MM.1S (cell line): Measurements from ENCODE around the gene SUCNR1.

Source experiments
- DNase-seq: peaks from one replicate; pipeline ENCODE4 v3.0.0-alpha.2; 2015
- H2AFZ ChIP-seq: fragments of 300-600 bp; sonication (generic); 2 replicates; pipeline ENCODE4 v1.6.0; 2016; ENCODE audit warnings: antibody characterized with exemption, low read length
- H3F3A ChIP-seq: fragments of 300-600 bp; sonication (generic); 2 replicates; pipeline ENCODE4 v1.6.1; 2016; ENCODE audit warnings: mild to moderate bottlenecking, antibody characterized with exemption, low read length, moderate library complexity, mixed read lengths; ENCODE audit not compliant: insufficient read depth
- H3K27ac ChIP-seq: fragments of 300-600 bp; sonication (generic); 2 replicates; pipeline ENCODE4 v1.5.1; 2016; ENCODE audit warnings: mild to moderate bottlenecking, low read length
- H3K27me3 ChIP-seq: fragments of 300-600 bp; sonication (generic); replicated peaks from 2 replicates; pipeline ENCODE4 v1.6.0; 2016; ENCODE audit warnings: low read length; ENCODE audit not compliant: insufficient read depth
- H3K36me3 ChIP-seq: fragments of 300-600 bp; sonication (generic); replicated peaks from 2 replicates; pipeline ENCODE4 v1.6.1; 2016; ENCODE audit warnings: mild to moderate bottlenecking, low read length, mixed read lengths; ENCODE audit not compliant: insufficient read depth
- H3K4me1 ChIP-seq: fragments of 300-600 bp; sonication (generic); 2 replicates; pipeline ENCODE4 v1.6.1; 2016; ENCODE audit warnings: low read length, mixed read lengths
- H3K4me2 ChIP-seq: fragments of 300-600 bp; sonication (generic); 2 replicates; pipeline ENCODE4 v1.6.0; 2016; ENCODE audit warnings: low read depth, low read length
- H3K4me3 ChIP-seq: fragments of 300-600 bp; sonication (generic); 2 replicates; pipeline ENCODE4 v1.5.1; 2016; ENCODE audit warnings: low read length, mixed read lengths
- H3K79me2 ChIP-seq: fragments of 300-600 bp; sonication (generic); 2 replicates; pipeline ENCODE4 v1.6.1; 2016; ENCODE audit warnings: mixed run types, low read length, mixed read lengths
- H3K9ac ChIP-seq: fragments of 300-600 bp; sonication (generic); 2 replicates; pipeline ENCODE4 v1.6.1; 2016; ENCODE audit warnings: low read length, mixed read lengths
- H3K9me2 ChIP-seq: fragments of 300-600 bp; sonication (generic); replicated peaks from 2 replicates; pipeline ENCODE4 v1.6.1; 2016; ENCODE audit warnings: mild to moderate bottlenecking, low read length, mixed read lengths; ENCODE audit not compliant: insufficient read depth
- H3K9me3 ChIP-seq: fragments of 300-600 bp; sonication (generic); replicated peaks from 2 replicates; pipeline ENCODE4 v1.6.1; 2016; ENCODE audit warnings: mild to moderate bottlenecking, low read length, mixed read lengths; ENCODE audit not compliant: insufficient read depth
- H4K20me1 ChIP-seq: fragments of 300-600 bp; sonication (generic); 2 replicates; pipeline ENCODE4 v1.6.1; 2016; ENCODE audit warnings: mild to moderate bottlenecking, low read length, moderate library complexity, mixed read lengths; ENCODE audit not compliant: insufficient read depth
- EZH2 ChIP-seq: fragments of 300-600 bp; sonication (generic); optimal IDR thresholded peaks from 2 replicates; pipeline ENCODE3; 2017; ENCODE audit warnings: low read depth, mild to moderate bottlenecking, antibody characterized with exemption, low read length, mixed read lengths
- EZH2phosphoT487 ChIP-seq: fragments of 300-600 bp; sonication (generic); IDR thresholded peaks from 2 replicates; pipeline ENCODE4 v1.6.1; 2018; ENCODE audit warnings: antibody characterized with exemption, low read length
- TF ChIP-seq, protein P1 (sequence below): fragments of 300-600 bp; sonication (generic); IDR thresholded peaks from 2 replicates; pipeline ENCODE4 v1.5.1; 2016; ENCODE audit warnings: antibody characterized with exemption, low read length, mixed read lengths

Gene SUCNR1

GRCh38 chr3:151890721-151891141, 17.3 kb downstream of the SUCNR1 start:
- Histone ChIP-seq H3K27me3 (no peaks in the 10 kb centered on the region), H2AFZ (peak overlapping the region; percentile 12; the same call in 1 of the 2 replicates), H3K9me2 (no peaks in the 10 kb centered on the region), H3K36me3 (no peaks in the 10 kb centered on the region), H3K4me1 (peaks cover 21% of the 10 kb centered on the region), H4K20me1 (no peaks in the 10 kb centered on the region), H3K4me3 (no peak overlapping the region), H3K9me3 (no peaks in the 10 kb centered on the region), H3K79me2 (no peaks in the 10 kb centered on the region), H3F3A (peaks cover 15% of the 10 kb centered on the region), H3K27ac (peak overlapping the region; percentile 57; the same call in 1 of the 2 replicates), H3K4me2 (peak overlapping the region; percentile 22), H3K9ac (no peak overlapping the region)
- no peak for TF ChIP-seq EZH2
- TF ChIP-seq, protein P1, sequence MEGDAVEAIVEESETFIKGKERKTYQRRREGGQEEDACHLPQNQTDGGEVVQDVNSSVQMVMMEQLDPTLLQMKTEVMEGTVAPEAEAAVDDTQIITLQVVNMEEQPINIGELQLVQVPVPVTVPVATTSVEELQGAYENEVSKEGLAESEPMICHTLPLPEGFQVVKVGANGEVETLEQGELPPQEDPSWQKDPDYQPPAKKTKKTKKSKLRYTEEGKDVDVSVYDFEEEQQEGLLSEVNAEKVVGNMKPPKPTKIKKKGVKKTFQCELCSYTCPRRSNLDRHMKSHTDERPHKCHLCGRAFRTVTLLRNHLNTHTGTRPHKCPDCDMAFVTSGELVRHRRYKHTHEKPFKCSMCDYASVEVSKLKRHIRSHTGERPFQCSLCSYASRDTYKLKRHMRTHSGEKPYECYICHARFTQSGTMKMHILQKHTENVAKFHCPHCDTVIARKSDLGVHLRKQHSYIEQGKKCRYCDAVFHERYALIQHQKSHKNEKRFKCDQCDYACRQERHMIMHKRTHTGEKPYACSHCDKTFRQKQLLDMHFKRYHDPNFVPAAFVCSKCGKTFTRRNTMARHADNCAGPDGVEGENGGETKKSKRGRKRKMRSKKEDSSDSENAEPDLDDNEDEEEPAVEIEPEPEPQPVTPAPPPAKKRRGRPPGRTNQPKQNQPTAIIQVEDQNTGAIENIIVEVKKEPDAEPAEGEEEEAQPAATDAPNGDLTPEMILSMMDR: no peak
- TF ChIP-seq EZH2phosphoT487: no peak
- DNase-seq: peak; percentile 88

- H3K4me2 ChIP-seq: no peak overlapping the region
- DNase-seq: no peak
- peaks cover 21% of the 10 kb centered on the region for H3K4me1 ChIP-seq
- no peaks in the 10 kb centered on the region for H3K9me2 ChIP-seq
- no peak overlapping the region for H3K27ac ChIP-seq
- no peak overlapping the region for H3K9ac ChIP-seq
- H3K27me3 ChIP-seq: no peaks in the 10 kb centered on the region
- peaks cover 15% of the 10 kb centered on the region for H3F3A ChIP-seq
- no peaks in the 10 kb centered on the region for H3K9me3 ChIP-seq
- TF ChIP-seq EZH2phosphoT487 (no peak), EZH2 (no peak)
- TF ChIP-seq, protein P1: no peak
- no peak overlapping the region for H3K4me3 ChIP-seq
- H3K79me2 ChIP-seq: no peaks in the 10 kb centered on the region
- no peaks in the 10 kb centered on the region for H4K20me1 ChIP-seq
- no peak overlapping the region for H2AFZ ChIP-seq
- H3K36me3 ChIP-seq: no peaks in the 10 kb centered on the region
These were observed 18.3 kb downstream of the SUCNR1 start for GRCh38 chr3:151891721-151892120.

- Histone ChIP-seq H3K36me3 (no peaks in the 10 kb centered on the region), H3K27me3 (no peaks in the 10 kb centered on the region), H2AFZ (no peak overlapping the region), H3K9ac (no peak overlapping the region), H3K79me2 (no peaks in the 10 kb centered on the region), H4K20me1 (no peaks in the 10 kb centered on the region), H3K4me1 (peaks cover 21% of the 10 kb centered on the region), H3K9me2 (no peaks in the 10 kb centered on the region), H3K4me2 (no peak overlapping the region), H3K27ac (no peak overlapping the region), H3F3A (peaks cover 15% of the 10 kb centered on the region), H3K4me3 (no peak overlapping the region), H3K9me3 (no peaks in the 10 kb centered on the region)
- DNase-seq: no peak
- no peak for TF ChIP-seq EZH2phosphoT487
- TF ChIP-seq, protein P1: no peak
- no peak for TF ChIP-seq EZH2
These were observed 20.8 kb downstream of the SUCNR1 start for GRCh38 chr3:151894219-151894618.
